GM12874 (cell line): ENCODE results near the gene TNRC18.

Experiments used
- CTCF ChIP-seq: IDR thresholded peaks from 2 replicates; pipeline ENCODE4 v1.5.1; 2011; ENCODE audit warnings: low read depth, mild to moderate bottlenecking, control low read depth, low read length, moderate library complexity; ENCODE audit not compliant: insufficient read depth

TNRC18 gene

GRCh38 chr7:5294169-5294987, 129.3 kb downstream of the TNRC18 start:
- no peak for TF ChIP-seq CTCF

GRCh38 chr7:5291301-5291700, 132.3 kb downstream of the TNRC18 start:
- no peak for TF ChIP-seq CTCF

GRCh38 chr7:5289355-5289754, 134.3 kb downstream of the TNRC18 start:
- no peak for TF ChIP-seq CTCF

- no peak for TF ChIP-seq CTCF
These were observed 135.8 kb downstream of the TNRC18 start for GRCh38 chr7:5287802-5288201.

GRCh38 chr7:5286933-5287332, 136.7 kb downstream of the TNRC18 start:
- no peak for TF ChIP-seq CTCF

GRCh38 chr7:5284304-5285281, 139.0 kb downstream of the TNRC18 start:
- peak; percentile 61 for TF ChIP-seq CTCF
